ENCODE results near the gene NOP56. TPM values are rescaled to one million over a fixed set of nuclear protein-coding genes. Genes with fewer than 3 reads are reported as not detected.

Gene NOP56
- total RNA-seq, 1 donor from 2014 or later = 32.1 TPM

DNA sequence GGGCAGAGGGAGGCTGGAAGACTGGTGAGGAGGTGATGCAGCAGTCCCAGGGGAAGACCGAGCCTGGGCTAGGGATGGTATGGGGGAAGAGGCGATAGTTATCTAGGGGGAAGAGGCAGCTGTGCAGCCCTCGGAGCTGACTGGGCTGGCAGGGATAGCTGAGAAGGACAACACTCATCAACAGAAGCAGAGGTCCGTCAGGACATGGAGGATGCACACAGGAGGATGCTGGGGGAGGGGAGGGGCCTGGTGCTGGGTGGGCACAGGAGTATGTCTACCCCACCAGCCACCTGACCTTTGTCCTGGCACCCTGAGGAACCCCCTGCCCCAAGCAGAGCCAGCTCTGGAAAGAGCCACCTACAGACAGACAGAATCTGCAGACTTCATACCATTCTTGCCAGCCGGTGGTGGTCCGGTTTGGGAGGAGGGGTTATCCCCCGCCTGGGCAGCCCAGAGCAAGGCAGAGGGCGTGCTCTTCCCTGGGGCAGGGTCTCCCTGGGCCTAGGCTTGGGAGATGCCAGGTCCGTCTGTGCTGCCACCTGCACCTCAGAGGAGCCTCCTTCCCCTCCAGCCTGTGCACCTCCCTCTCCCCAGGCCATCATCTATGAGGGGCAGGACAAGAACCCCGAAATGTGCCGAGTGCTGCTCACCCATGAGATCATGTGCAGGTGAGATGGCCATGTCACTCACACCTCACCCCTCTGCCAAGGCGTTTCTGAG, 55.1 kb downstream of the NOP56 start:
- TF ChIP-seq, protein P1, sequence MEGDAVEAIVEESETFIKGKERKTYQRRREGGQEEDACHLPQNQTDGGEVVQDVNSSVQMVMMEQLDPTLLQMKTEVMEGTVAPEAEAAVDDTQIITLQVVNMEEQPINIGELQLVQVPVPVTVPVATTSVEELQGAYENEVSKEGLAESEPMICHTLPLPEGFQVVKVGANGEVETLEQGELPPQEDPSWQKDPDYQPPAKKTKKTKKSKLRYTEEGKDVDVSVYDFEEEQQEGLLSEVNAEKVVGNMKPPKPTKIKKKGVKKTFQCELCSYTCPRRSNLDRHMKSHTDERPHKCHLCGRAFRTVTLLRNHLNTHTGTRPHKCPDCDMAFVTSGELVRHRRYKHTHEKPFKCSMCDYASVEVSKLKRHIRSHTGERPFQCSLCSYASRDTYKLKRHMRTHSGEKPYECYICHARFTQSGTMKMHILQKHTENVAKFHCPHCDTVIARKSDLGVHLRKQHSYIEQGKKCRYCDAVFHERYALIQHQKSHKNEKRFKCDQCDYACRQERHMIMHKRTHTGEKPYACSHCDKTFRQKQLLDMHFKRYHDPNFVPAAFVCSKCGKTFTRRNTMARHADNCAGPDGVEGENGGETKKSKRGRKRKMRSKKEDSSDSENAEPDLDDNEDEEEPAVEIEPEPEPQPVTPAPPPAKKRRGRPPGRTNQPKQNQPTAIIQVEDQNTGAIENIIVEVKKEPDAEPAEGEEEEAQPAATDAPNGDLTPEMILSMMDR (IDR thresholded peaks at IDR 0.05) = no peak
- intact Hi-C loops (cut with DNase I) = no loop called here
- Histone ChIP-seq H3K4me3 (no peak overlapping the region), H3K27ac (no peak overlapping the region), H3K9me3 (no peaks in the 10 kb centered on the region), H3K4me1 (no peaks in the 10 kb centered on the region), H3K36me3 (no peaks in the 10 kb centered on the region), H3K27me3 (no peaks in the 10 kb centered on the region)
- no peak for DNase-seq (ENCODE audit: low spot score in 2 of 2)

Other genes starting within 250 kb of the NOP56 start
- 83.5 TPM for gene SNRPB, start 181.8 kb upstream of the NOP56 start, total RNA-seq
- 0.64 TPM for gene ZNF343, start 143.7 kb upstream of the NOP56 start, total RNA-seq
- not detected for gene TMC2, start 116.1 kb upstream of the NOP56 start, total RNA-seq
- 24.9 TPM for gene IDH3B, start 11.6 kb downstream of the NOP56 start, total RNA-seq
- gene EBF4, start 40.1 kb downstream of the NOP56 start, total RNA-seq = 19.2 TPM
- gene CPXM1, start 148.0 kb downstream of the NOP56 start, total RNA-seq = not detected
- gene C20orf141, start 162.4 kb downstream of the NOP56 start, total RNA-seq = not detected
- not detected for gene TMEM239, start 163.7 kb downstream of the NOP56 start, total RNA-seq
- 49.7 TPM for gene PCED1A, start 188.0 kb downstream of the NOP56 start, total RNA-seq
- gene VPS16, start 188.1 kb downstream of the NOP56 start, total RNA-seq = 61.1 TPM
- gene PTPRA, start 220.8 kb downstream of the NOP56 start, total RNA-seq = 24.2 TPM

All from ascending aorta (tissue), 2 donors.